A549 (cell line): Measurements from ENCODE around the gene DHDH. TPM values are rescaled to one million over a fixed set of nuclear protein-coding genes. Genes with fewer than 3 reads are reported as not detected.

Experiments used
- BCL3 ChIP-seq: fragments of >200 bp; sonication (Bioruptor Twin); formaldehyde crosslinking; IDR thresholded peaks from 3 replicates; pipeline ENCODE4 v1.6.1; 2016
- BHLHE40 ChIP-seq: IDR thresholded peaks from 2 replicates; pipeline ENCODE4 v1.6.1; 2012; ENCODE audit warnings: low read depth, low read length, inconsistent platforms
- CBX8 ChIP-seq: fragments of 200-600 bp; sonication (generic); IDR thresholded peaks from 2 replicates; pipeline ENCODE4 v1.6.1; 2016
- CHD2 ChIP-seq: fragments of 150-350 bp; IDR thresholded peaks from 2 replicates; pipeline ENCODE4 v1.6.1; 2014; ENCODE audit warnings: low read length; ENCODE audit not compliant: partially characterized antibody
- CHD4 ChIP-seq: fragments of 200-600 bp; sonication (generic); IDR thresholded peaks from 2 replicates; pipeline ENCODE4 v1.6.1; 2016; ENCODE audit warnings: antibody characterized with exemption, mild to moderate bottlenecking, borderline replicate concordance
- CTCF ChIP-seq: fragments of >200 bp; sonication (Bioruptor Twin); formaldehyde crosslinking; IDR thresholded peaks from 3 replicates; pipeline ENCODE4 v1.5.1; 2016
- E2F6 ChIP-seq: IDR thresholded peaks from 2 replicates; pipeline ENCODE4 v1.6.1; 2012; ENCODE audit warnings: low read depth, borderline replicate concordance
- EHMT2 ChIP-seq: fragments of 200-600 bp; sonication (generic); IDR thresholded peaks from 2 replicates; pipeline ENCODE4 v1.6.1; 2016; ENCODE audit warnings: antibody characterized with exemption, low read depth, mild to moderate bottlenecking, moderate library complexity
- EP300 ChIP-seq, 2 experiments: fragments of >200 bp; sonication (Bioruptor Twin); formaldehyde crosslinking; IDR thresholded peaks; 2 replicates in 1 of 2; 3 replicates in 1 of 2; pipeline ENCODE4 v1.6.1; 2016 to 2017
- ESRRA ChIP-seq: fragments of 150-350 bp; IDR thresholded peaks from 2 replicates; pipeline ENCODE4 v1.6.1; 2014; ENCODE audit warnings: mild to moderate bottlenecking, low read length, borderline replicate concordance
- FOSB ChIP-seq: fragments of 250-450 bp; sonication (Bioruptor Pico); IDR thresholded peaks from 2 replicates; pipeline ENCODE4 v1.5.0; 2020; ENCODE audit warnings: mild to moderate bottlenecking, moderate library complexity
- HDAC2 ChIP-seq: fragments of 200-600 bp; sonication (generic); IDR thresholded peaks from 2 replicates; pipeline ENCODE4 v1.6.1; 2016
- HES2 ChIP-seq: fragments of >200 bp; sonication (Bioruptor Twin); formaldehyde crosslinking; IDR thresholded peaks from 2 replicates; pipeline ENCODE4 v1.6.1; 2016
- HEYL ChIP-seq: fragments of 250-450 bp; sonication (Bioruptor Pico); IDR thresholded peaks from 2 replicates; pipeline ENCODE4 v1.8.0; 2021; ENCODE audit warnings: mild to moderate bottlenecking, moderate library complexity
- HMGXB4 ChIP-seq: fragments of 250-450 bp; sonication (Bioruptor Pico); IDR thresholded peaks from 2 replicates; pipeline ENCODE4 v1.5.0; 2021; ENCODE audit warnings: mild to moderate bottlenecking, moderate library complexity, borderline replicate concordance
- HOXB5 ChIP-seq: fragments of 250-450 bp; sonication (Bioruptor Pico); IDR thresholded peaks from 2 replicates; pipeline ENCODE4 v1.5.0; 2020; ENCODE audit warnings: mild to moderate bottlenecking, moderate library complexity
- JUN ChIP-seq, 2 experiments: fragments of >200 bp; sonication (Bioruptor Twin); formaldehyde crosslinking; IDR thresholded peaks; 2 replicates in 1 of 2; 3 replicates in 1 of 2; pipeline ENCODE4 v1.6.1; 2016 to 2017
- KDM5A ChIP-seq: fragments of 200-600 bp; sonication (generic); IDR thresholded peaks from 2 replicates; pipeline ENCODE4 v1.6.1; 2016; ENCODE audit warnings: antibody characterized with exemption, mild to moderate bottlenecking
- MAX ChIP-seq: IDR thresholded peaks from 2 replicates; pipeline ENCODE4 v1.6.1; 2012
- MYC ChIP-seq: IDR thresholded peaks from 2 replicates; pipeline ENCODE4 v1.6.1; 2012; ENCODE audit warnings: mild to moderate bottlenecking, inconsistent platforms, low read length, improper control_type of control experiment, borderline replicate concordance
- NFE2L2 ChIP-seq: fragments of 150-350 bp; conservative IDR thresholded peaks from 2 replicates; pipeline ENCODE4 v1.6.1; 2014; ENCODE audit warnings: low read length
- PBX3 ChIP-seq: IDR thresholded peaks from 2 replicates; pipeline ENCODE4 v1.6.1; 2012
- PHF8 ChIP-seq: fragments of 200-600 bp; sonication (generic); IDR thresholded peaks from 2 replicates; pipeline ENCODE4 v1.6.1; 2016; ENCODE audit warnings: low read depth, mild to moderate bottlenecking, antibody characterized with exemption, moderate library complexity, borderline replicate concordance
- POLR2A ChIP-seq: IDR thresholded peaks from 2 replicates; pipeline ENCODE4 v1.6.1; 2012; ENCODE audit warnings: mild to moderate bottlenecking, low read length
- POLR2AphosphoS2 ChIP-seq: conservative IDR thresholded peaks from 2 replicates; pipeline ENCODE4 v1.6.1; 2012; ENCODE audit warnings: low read length, improper control_type of control experiment, inconsistent platforms
- RAD21 ChIP-seq, 2 experiments: fragments of >200 bp in 1 of 2; sonication (Bioruptor Twin) in 1 of 2; formaldehyde crosslinking in 1 of 2; IDR thresholded peaks in 1 of 2; conservative IDR thresholded peaks in 1 of 2; 2 replicates in 1 of 2; 3 replicates in 1 of 2; pipeline ENCODE4 v1.6.1; 2012 to 2018; ENCODE audit warnings: inconsistent platforms in 1 of 2
- RARB ChIP-seq: fragments of 250-450 bp; sonication (Bioruptor Pico); IDR thresholded peaks from 2 replicates; pipeline ENCODE4 v1.8.0; 2021; ENCODE audit warnings: mild to moderate bottlenecking, moderate library complexity
- REST ChIP-seq: fragments of 200-600 bp; sonication (generic); IDR thresholded peaks from 2 replicates; pipeline ENCODE4 v1.6.1; 2016; ENCODE audit warnings: antibody characterized with exemption, mild to moderate bottlenecking, moderate library complexity
- SMC3 ChIP-seq: fragments of >200 bp; sonication (Bioruptor Twin); formaldehyde crosslinking; IDR thresholded peaks from 3 replicates; pipeline ENCODE4 v1.6.1; 2018; ENCODE audit warnings: inconsistent platforms
- SREBF2 ChIP-seq: fragments of 450-650 bp; IDR thresholded peaks from 2 replicates; pipeline ENCODE4 v1.6.1; 2014; ENCODE audit warnings: mild to moderate bottlenecking, moderate library complexity
- TFCP2L1 ChIP-seq: fragments of 250-450 bp; sonication (Bioruptor Pico); IDR thresholded peaks from 2 replicates; pipeline ENCODE4 v1.5.0; 2021; ENCODE audit warnings: mild to moderate bottlenecking
- TP53 ChIP-seq: fragments of 250-450 bp; sonication (Bioruptor Pico); IDR thresholded peaks from 2 replicates; pipeline ENCODE4 v1.5.0; 2021; ENCODE audit warnings: mild to moderate bottlenecking, moderate library complexity
- ZC3H11A ChIP-seq: fragments of 450-650 bp; IDR thresholded peaks from 2 replicates; pipeline ENCODE4 v1.6.1; 2014; ENCODE audit warnings: antibody characterized with exemption, mild to moderate bottlenecking
- polyA plus RNA-seq, 4 experiments: library from polyadenylated mRNA; depleted of rRNA in 3 of 4; stranded (reverse); fragments of >200 nt; fragmentation: RNase III in 1 of 4; extraction: RNeasy Plus Mini Kit Qiagen cat#74134 plus additional on column Dnase treatment in 1 of 4; gene quantifications; 2 replicates in 3 of 4; 3 replicates in 1 of 4; pipeline ENCODE4 v1.2.3, GENCODE V29; 2011 to 2017

The DHDH gene
- polyA plus RNA-seq, 2 of the 4 experiments (the other 2 are of a cell fraction): 0.78 to 1.2 TPM

- no peak for TF ChIP-seq HES2
- TF ChIP-seq EP300 (IDR thresholded peaks at IDR 0.05): no peak
- no peak; the same call in 1 of the 2 replicates for TF ChIP-seq ESRRA
- peak; percentile 22; the same call in 1 of the 3 replicates for TF ChIP-seq BCL3
- TF ChIP-seq HEYL: no peak
- TF ChIP-seq TP53 (CRISPR knock-in tag): no peak
- no peak for TF ChIP-seq TFCP2L1 (CRISPR knock-in tag)
- no peak for TF ChIP-seq CTCF
- no peak for TF ChIP-seq HMGXB4 (CRISPR knock-in tag)
- no peak for TF ChIP-seq SREBF2
- peak; percentile 42 to 62; a peak in 2 of 5 replicates for TF ChIP-seq JUN (IDR thresholded peaks at IDR 0.05)
- TF ChIP-seq RARB (CRISPR knock-in tag): no peak
- no peak for TF ChIP-seq PBX3
- no peak for TF ChIP-seq BHLHE40
- peak; percentile 36 to 52; a peak in 2 of 5 replicates for TF ChIP-seq RAD21 (conservative IDR thresholded peaks at IDR 0.05 in 1 of 2, IDR thresholded peaks at IDR 0.05 in 1 of 2)
- no peak for TF ChIP-seq CHD4
- TF ChIP-seq HOXB5: 0 out of 2 replicates have a peak, but pooled peaks have one; percentile 52
- peak; percentile 64 for TF ChIP-seq POLR2A
- peak; percentile 70; the same call in 1 of the 2 replicates for TF ChIP-seq MYC
- TF ChIP-seq PHF8: no peak; the same call in 1 of the 2 replicates
- TF ChIP-seq CBX8: no peak
- TF ChIP-seq CHD2: no peak
- TF ChIP-seq KDM5A: no peak
- TF ChIP-seq REST: no peak
- no peak for TF ChIP-seq ZC3H11A
- no peak for TF ChIP-seq EHMT2
- peak; percentile 93 for TF ChIP-seq MAX
- TF ChIP-seq SMC3: peak; percentile 32; the same call in 1 of the 3 replicates
- no peak for TF ChIP-seq NFE2L2
- no peak for TF ChIP-seq FOSB (CRISPR knock-in tag)
- no peak for TF ChIP-seq POLR2AphosphoS2
- peak; percentile 98 for TF ChIP-seq E2F6
- TF ChIP-seq HDAC2: no peak
These were observed 33.6 kb upstream of the DHDH start, which contains the start of gene NUCB1 (continued) for GRCh38 chr19:48899781-48900476.
